Activated CD8-positive, alpha-beta memory T cell treated with anti-CD3 and anti-CD28 coated beads, Interleukin-2, amount 10 ng/mL, durations not matched to agents 7 days and 5 days (primary cell): ENCODE data around the gene OR1K1. TPM values are rescaled to one million over a fixed set of nuclear protein-coding genes. Genes with fewer than 3 reads are reported as not detected.

Experiments used
- ATAC-seq: fragments of 150-1000 bp; cut with Tn5 transposase; one replicate; pipeline ENCODE4 v1.10.0; 2021; ENCODE audit warnings: moderate library complexity
- CTCF ChIA-PET: fragments of 350-600 bp; sonication (Branson Sonifier 250); formaldehyde crosslinking; loops from one replicate; lab custom pipeline; 2021; ENCODE audit warnings: antibody characterized with exemption; lab: Charles Lee
- DNase-seq: peaks from one replicate; pipeline ENCODE4 v3.0.0-alpha.2; 2020
- H3K27ac Mint-ChIP-seq: one replicate; pipeline ENCODE4 v1.8.0; 2021; ENCODE audit warnings: mild to moderate bottlenecking, mixed read lengths
- H3K27me3 Mint-ChIP-seq: one replicate; pipeline ENCODE4 v1.8.0; 2021; ENCODE audit warnings: mixed read lengths
- H3K36me3 Mint-ChIP-seq: one replicate; pipeline ENCODE4 v1.8.0; 2021; ENCODE audit warnings: mild to moderate bottlenecking, mixed read lengths
- H3K4me1 Mint-ChIP-seq: one replicate; pipeline ENCODE4 v1.8.0; 2021; ENCODE audit warnings: mixed read lengths
- H3K4me3 Mint-ChIP-seq: one replicate; pipeline ENCODE4 v1.8.0; 2021; ENCODE audit warnings: mild to moderate bottlenecking, moderate library complexity, mixed read lengths
- H3K9me3 Mint-ChIP-seq: one replicate; pipeline ENCODE4 v1.8.0; 2022; ENCODE audit warnings: low read depth, mixed read lengths
- total RNA-seq, 2 experiments: library from RNA; stranded (reverse); gene quantifications; one replicate each; pipeline ENCODE4 v1.2.3, GENCODE V29; 2021

The OR1K1 gene
- not detected for total RNA-seq

DNA sequence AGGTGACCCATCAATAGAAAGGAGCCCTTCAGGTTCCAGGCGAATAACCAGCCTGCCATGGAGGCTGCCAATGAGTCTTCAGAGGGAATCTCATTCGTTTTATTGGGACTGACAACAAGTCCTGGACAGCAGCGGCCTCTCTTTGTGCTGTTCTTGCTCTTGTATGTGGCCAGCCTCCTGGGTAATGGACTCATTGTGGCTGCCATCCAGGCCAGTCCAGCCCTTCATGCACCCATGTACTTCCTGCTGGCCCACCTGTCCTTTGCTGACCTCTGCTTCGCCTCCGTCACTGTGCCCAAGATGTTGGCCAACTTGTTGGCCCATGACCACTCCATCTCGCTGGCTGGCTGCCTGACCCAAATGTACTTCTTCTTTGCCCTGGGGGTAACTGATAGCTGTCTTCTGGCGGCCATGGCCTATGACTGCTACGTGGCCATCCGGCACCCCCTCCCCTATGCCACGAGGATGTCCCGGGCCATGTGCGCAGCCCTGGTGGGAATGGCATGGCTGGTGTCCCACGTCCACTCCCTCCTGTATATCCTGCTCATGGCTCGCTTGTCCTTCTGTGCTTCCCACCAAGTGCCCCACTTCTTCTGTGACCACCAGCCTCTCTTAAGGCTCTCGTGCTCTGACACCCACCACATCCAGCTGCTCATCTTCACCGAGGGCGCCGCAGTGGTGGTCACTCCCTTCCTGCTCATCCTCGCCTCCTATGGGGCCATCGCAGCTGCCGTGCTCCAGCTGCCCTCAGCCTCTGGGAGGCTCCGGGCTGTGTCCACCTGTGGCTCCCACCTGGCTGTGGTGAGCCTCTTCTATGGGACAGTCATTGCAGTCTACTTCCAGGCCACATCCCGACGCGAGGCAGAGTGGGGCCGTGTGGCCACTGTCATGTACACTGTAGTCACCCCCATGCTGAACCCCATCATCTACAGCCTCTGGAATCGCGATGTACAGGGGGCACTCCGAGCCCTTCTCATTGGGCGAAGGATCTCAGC, at the start of gene OR1K1:
TSS of gene OR1K1 (plus strand) at position 58 of the 995 bp plus-strand sequence. CDS start at position 58, 0 bp downstream.
- CTCF ChIA-PET = no interaction called here
- Mint-ChIP-seq H3K27ac (no peak within 1 kb of the TSS), H3K4me1 (no peaks in the 10 kb centered on the region), H3K4me3 (no peak within 1 kb of the TSS), H3K36me3 (peaks cover under 1% of the 10 kb centered on the region), H3K27me3 (no peaks in the 10 kb centered on the region), H3K9me3 (peaks cover under 1% of the 10 kb centered on the region)
- ATAC-seq (no peak), DNase-seq (no peak)

- peaks cover under 1% of the 10 kb centered on the region for H3K27me3 Mint-ChIP-seq
- CTCF ChIA-PET = no interaction called here
- ATAC-seq = no peak
- H3K36me3 Mint-ChIP-seq = no peaks in the 10 kb centered on the region
- peaks cover 6% of the 10 kb centered on the region for H3K9me3 Mint-ChIP-seq
- no peaks in the 10 kb centered on the region for H3K4me1 Mint-ChIP-seq
- H3K4me3 Mint-ChIP-seq = no peak overlapping the region
- H3K27ac Mint-ChIP-seq = no peak overlapping the region
- no peak for DNase-seq
Measured at GRCh38 chr9:122754825-122755224, 45.1 kb upstream of the OR1K1 start.

DNA sequence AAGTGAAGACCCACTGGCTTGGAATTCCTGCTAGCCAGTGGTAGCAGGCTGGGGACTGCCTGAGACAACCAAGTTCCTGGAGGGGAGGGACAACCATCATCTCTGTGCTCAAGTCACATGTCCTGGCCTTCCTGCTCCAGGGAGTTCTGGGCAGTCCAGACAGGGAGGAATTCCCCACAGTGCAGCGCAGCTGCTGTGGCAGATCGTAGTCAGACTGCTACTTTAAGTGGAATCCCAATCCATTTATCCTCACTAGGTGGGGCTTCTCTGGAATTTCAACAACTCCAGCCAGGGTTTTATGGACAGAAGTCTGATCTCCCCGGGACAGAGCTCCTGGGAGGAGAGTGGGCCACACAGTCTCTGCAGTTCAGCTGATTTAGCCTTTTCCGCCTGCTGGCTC, 32.1 kb upstream of the OR1K1 start:
- Mint-ChIP-seq H3K27me3 (peaks cover 2% of the 10 kb centered on the region), H3K9me3 (peaks cover 13% of the 10 kb centered on the region), H3K4me3 (no peak overlapping the region), H3K36me3 (no peaks in the 10 kb centered on the region), H3K4me1 (no peaks in the 10 kb centered on the region), H3K27ac (no peak overlapping the region)
- no peak for DNase-seq
- no peak for ATAC-seq
- CTCF ChIA-PET = no interaction called here

DNA sequence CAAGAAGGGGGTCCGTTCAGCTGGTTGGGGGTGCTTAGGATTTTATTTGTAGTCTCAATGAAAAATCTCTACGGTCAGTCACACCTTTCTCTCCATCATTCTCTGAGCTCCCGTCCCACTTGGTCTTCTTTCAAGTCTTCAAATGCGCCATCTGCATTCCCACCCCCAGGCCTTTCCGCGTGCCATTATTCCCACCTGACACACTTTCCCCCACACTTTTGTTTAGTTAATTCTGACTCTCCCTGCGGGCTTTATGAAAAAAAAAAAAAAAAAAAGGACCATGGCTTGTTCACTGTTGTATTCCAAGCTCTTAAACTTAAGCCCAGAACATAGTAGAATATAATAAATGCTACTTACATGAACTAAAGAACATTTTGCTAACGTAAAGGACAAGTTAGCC, 22.9 kb upstream of the OR1K1 start:
- no peak for DNase-seq
- Mint-ChIP-seq H3K4me1 (no peaks in the 10 kb centered on the region), H3K9me3 (peaks cover 9% of the 10 kb centered on the region), H3K4me3 (no peak overlapping the region), H3K36me3 (no peaks in the 10 kb centered on the region), H3K27ac (no peak overlapping the region), H3K27me3 (no peaks in the 10 kb centered on the region)
- CTCF ChIA-PET = no interaction called here
- ATAC-seq = no peak

- Mint-ChIP-seq H3K27ac (no peak overlapping the region), H3K36me3 (no peaks in the 10 kb centered on the region), H3K4me1 (no peaks in the 10 kb centered on the region), H3K27me3 (no peaks in the 10 kb centered on the region), H3K9me3 (peaks cover 3% of the 10 kb centered on the region), H3K4me3 (no peak overlapping the region)
- no peak for ATAC-seq
- CTCF ChIA-PET = no interaction called here
- DNase-seq = no peak
Measured at GRCh38 chr9:122777935-122778627, 21.8 kb upstream of the OR1K1 start.

- DNase-seq (no peak), ATAC-seq (no peak)
- Mint-ChIP-seq H3K4me3 (no peak overlapping the region), H3K36me3 (no peaks in the 10 kb centered on the region), H3K27me3 (no peaks in the 10 kb centered on the region), H3K4me1 (no peaks in the 10 kb centered on the region), H3K27ac (no peak overlapping the region), H3K9me3 (no peaks in the 10 kb centered on the region)
- CTCF ChIA-PET = no interaction called here
Measured at GRCh38 chr9:122779181-122779580, 20.7 kb upstream of the OR1K1 start.

- CTCF ChIA-PET = no interaction called here
- DNase-seq = no peak
- H3K4me1 Mint-ChIP-seq = no peaks in the 10 kb centered on the region
- no peak for ATAC-seq
- H3K27ac Mint-ChIP-seq = no peak overlapping the region
- H3K9me3 Mint-ChIP-seq = no peaks in the 10 kb centered on the region
- H3K27me3 Mint-ChIP-seq = no peaks in the 10 kb centered on the region
- H3K36me3 Mint-ChIP-seq = no peaks in the 10 kb centered on the region
- no peak overlapping the region for H3K4me3 Mint-ChIP-seq
Measured at GRCh38 chr9:122780026-122780425, 19.9 kb upstream of the OR1K1 start.

DNA sequence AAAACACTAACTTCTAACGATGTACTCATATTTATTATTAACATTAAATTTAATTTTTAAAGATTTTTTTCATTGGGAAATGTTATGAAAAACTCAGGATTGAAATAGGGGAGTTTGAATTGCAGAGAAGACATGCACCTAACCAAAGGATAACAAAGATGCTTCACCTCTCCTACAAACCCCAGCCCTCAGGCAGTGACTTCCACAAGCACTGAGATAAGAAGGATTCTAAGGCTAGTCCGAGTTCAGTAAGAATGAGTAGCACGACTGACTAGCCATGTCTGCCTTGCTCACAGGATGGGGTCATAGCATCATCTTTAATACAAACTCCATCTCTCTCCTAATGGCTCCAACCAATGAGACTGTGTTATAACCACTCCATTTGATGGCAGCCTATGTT, 18.3 kb upstream of the OR1K1 start:
- no peaks in the 10 kb centered on the region for H3K9me3 Mint-ChIP-seq
- DNase-seq (no peak), ATAC-seq (no peak)
- no peaks in the 10 kb centered on the region for H3K36me3 Mint-ChIP-seq
- CTCF ChIA-PET = no interaction called here
- H3K4me1 Mint-ChIP-seq = no peaks in the 10 kb centered on the region
- no peak overlapping the region for H3K4me3 Mint-ChIP-seq
- H3K27ac Mint-ChIP-seq = no peak overlapping the region
- H3K27me3 Mint-ChIP-seq = no peaks in the 10 kb centered on the region

- no peaks in the 10 kb centered on the region for H3K4me1 Mint-ChIP-seq
- H3K4me3 Mint-ChIP-seq = no peak overlapping the region
- CTCF ChIA-PET = no interaction called here
- no peaks in the 10 kb centered on the region for H3K9me3 Mint-ChIP-seq
- H3K36me3 Mint-ChIP-seq = no peaks in the 10 kb centered on the region
- ATAC-seq = no peak
- DNase-seq = no peak
- H3K27ac Mint-ChIP-seq = no peak overlapping the region
- H3K27me3 Mint-ChIP-seq = no peaks in the 10 kb centered on the region
Measured at GRCh38 chr9:122785269-122785668, 14.7 kb upstream of the OR1K1 start.

DNA sequence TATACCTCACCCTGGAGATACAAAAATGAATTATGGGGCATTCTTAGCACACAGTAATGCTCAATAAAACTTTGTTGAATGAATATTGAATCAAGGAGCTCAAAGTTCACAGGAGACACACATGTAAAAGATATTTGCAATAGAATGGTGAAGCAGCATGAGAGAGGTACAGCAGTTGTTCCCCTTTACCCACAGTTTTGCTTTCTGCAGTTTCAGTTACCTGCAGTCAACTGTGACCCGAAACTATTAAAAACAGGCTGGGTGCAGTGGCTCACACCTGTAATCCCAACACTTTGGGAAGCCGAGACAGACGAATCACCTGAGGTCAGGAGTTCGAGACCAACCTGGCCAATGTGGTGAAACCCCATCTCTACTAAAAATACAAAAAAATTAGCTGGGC, 13.6 kb upstream of the OR1K1 start:
- Mint-ChIP-seq H3K4me1 (no peaks in the 10 kb centered on the region), H3K9me3 (no peaks in the 10 kb centered on the region), H3K27me3 (no peaks in the 10 kb centered on the region), H3K36me3 (no peaks in the 10 kb centered on the region), H3K4me3 (no peak overlapping the region), H3K27ac (no peak overlapping the region)
- DNase-seq (no peak), ATAC-seq (no peak)
- CTCF ChIA-PET = no interaction called here

DNA sequence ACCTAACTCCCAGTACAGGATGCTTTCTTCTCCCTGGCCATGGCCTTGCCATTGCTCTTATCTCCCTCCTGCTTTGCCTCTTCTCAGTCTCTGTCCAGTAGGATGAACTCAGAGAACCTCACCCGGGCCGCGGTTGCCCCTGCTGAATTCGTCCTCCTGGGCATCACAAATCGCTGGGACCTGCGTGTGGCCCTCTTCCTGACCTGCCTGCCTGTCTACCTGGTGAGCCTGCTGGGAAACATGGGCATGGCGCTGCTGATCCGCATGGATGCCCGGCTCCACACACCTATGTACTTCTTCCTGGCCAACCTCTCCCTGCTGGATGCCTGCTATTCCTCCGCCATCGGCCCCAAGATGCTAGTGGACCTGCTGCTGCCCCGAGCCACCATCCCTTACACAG, 11.1 kb upstream of the OR1K1 start, which contains the start of gene OR5C1:
TSS of gene OR5C1 (plus strand) at position 103 of the 400 bp plus-strand sequence. CDS start at position 103, 0 bp downstream.
- DNase-seq = peak; percentile 28
- CTCF ChIA-PET = no interaction called here
- H3K27me3 Mint-ChIP-seq = no peaks in the 10 kb centered on the region
- H3K9me3 Mint-ChIP-seq = no peaks in the 10 kb centered on the region
- H3K4me3 Mint-ChIP-seq = no peak within 1 kb of the TSS
- ATAC-seq = no peak
- H3K36me3 Mint-ChIP-seq = no peaks in the 10 kb centered on the region
- no peak within 1 kb of the TSS for H3K27ac Mint-ChIP-seq
- no peaks in the 10 kb centered on the region for H3K4me1 Mint-ChIP-seq

GRCh38 chr9:122789256-122790046, 10.5 kb upstream of the OR1K1 start:
- ATAC-seq = no peak
- CTCF ChIA-PET = no interaction called here
- no peaks in the 10 kb centered on the region for H3K36me3 Mint-ChIP-seq

More at GRCh38 chr9:122789256-122790046, 10.5 kb upstream of the OR1K1 start:
- Mint-ChIP-seq H3K27ac (no peak overlapping the region), H3K27me3 (no peaks in the 10 kb centered on the region), H3K4me1 (no peaks in the 10 kb centered on the region), H3K4me3 (no peak overlapping the region), H3K9me3 (no peaks in the 10 kb centered on the region)
- peak; percentile 29 for DNase-seq
